ENCODE measurements around the gene ZNF491. TPM values are rescaled to one million over a fixed set of nuclear protein-coding genes. Genes with fewer than 3 reads are reported as not detected.

ZNF491 gene
- total RNA-seq, 2 donors from 2014 or later, result 1.0 to 2.6 TPM

DNA sequence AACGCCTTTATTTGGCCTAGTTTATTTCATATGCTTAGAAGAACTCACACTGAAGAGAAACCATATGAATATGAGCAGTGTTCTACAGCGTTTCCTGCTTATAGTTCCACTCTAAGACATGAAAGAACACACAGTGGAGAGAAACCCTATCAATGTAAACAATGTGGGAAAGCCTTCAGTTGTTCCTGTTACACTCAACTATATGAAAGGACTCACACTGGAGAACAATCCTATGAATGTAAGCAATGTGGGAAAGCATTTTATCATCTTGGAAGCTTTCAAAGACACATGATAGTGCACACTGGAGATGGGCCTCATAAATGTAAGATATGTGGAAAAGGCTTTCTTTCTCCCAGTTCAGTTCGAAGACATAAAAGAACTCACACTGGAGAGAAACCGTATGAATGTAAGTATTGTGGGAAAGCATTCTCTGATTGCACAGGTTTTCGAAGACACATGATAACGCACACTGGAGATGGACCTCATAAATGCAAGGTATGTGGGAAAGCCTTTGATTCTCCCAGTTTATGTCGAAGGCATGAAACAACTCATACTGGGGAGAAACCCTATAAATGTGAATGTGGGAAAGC lies 17.8 kb upstream of the ZNF491 start:
- peaks cover 0 to 60% (median 0%) of the 10 kb centered on the region in 3 donors for H3K9me3 ChIP-seq
- H3K36me3 ChIP-seq (replicated peaks in 1 of 2; ENCODE audit: insufficient read depth in 1 of 2, low read depth in 2 of 2), result peaks cover 35 to 37% of the 10 kb centered on the region in 2 donors
- WGBS, 2 donors, result 95 to 98% methylated on average over 7 of the region's 7 CpGs
- H3K27ac ChIP-seq, result no peak overlapping the region
- intact Hi-C loops (cut with DNase I), result loop anchor here (10.0 kb wide), 1 partner anchor 214 kb away; no protein-coding TSS in a partner anchor
- no peaks in the 10 kb centered on the region for H3K27me3 ChIP-seq
- no peak overlapping the region for H3K4me3 ChIP-seq
- ATAC-seq (no peak), DNase-seq (no peak)
- H3K4me1 ChIP-seq, result no peaks in the 10 kb centered on the region
- TF ChIP-seq, protein P1, sequence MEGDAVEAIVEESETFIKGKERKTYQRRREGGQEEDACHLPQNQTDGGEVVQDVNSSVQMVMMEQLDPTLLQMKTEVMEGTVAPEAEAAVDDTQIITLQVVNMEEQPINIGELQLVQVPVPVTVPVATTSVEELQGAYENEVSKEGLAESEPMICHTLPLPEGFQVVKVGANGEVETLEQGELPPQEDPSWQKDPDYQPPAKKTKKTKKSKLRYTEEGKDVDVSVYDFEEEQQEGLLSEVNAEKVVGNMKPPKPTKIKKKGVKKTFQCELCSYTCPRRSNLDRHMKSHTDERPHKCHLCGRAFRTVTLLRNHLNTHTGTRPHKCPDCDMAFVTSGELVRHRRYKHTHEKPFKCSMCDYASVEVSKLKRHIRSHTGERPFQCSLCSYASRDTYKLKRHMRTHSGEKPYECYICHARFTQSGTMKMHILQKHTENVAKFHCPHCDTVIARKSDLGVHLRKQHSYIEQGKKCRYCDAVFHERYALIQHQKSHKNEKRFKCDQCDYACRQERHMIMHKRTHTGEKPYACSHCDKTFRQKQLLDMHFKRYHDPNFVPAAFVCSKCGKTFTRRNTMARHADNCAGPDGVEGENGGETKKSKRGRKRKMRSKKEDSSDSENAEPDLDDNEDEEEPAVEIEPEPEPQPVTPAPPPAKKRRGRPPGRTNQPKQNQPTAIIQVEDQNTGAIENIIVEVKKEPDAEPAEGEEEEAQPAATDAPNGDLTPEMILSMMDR (IDR thresholded peaks at IDR 0.05), result no peak
- TF ChIP-seq POLR2A (IDR thresholded peaks at IDR 0.05), result no peak

DNA sequence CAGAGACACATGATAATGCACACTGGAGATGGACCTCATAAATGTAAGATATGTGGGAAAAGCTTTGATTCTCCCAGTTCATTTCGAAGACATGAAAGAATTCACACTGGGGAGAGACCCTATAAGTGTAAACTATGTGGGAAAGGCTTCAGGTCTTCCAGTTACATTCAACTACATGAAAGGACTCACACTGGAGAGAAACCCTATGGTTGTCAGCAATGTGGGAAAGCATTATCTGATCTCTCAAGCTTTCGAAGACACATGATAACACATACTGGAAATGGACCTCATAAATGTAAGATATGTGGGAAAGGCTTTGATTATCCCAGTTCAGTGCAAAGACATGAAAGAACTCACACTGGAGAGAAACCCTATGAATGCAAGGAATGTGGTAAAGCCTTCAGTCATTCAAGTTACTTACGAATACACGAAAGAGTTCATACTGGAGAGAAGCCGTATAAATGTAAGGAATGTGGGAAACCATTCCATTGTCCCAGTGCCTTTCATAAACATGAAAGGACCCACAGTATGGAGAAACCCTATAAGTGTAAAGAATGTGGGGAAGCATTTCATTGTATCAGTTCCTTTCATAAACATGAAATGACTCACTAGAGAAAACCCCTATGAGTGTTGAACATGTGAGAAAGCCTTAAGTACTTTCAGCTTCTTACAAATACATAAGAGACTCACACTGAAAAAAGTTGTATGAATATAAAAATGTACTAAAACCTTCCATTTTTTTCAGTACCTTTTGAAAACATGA lies 16.8 kb upstream of the ZNF491 start:
- DNase-seq, result no peak
- Histone ChIP-seq H3K27ac (no peak overlapping the region), H3K36me3 (replicated peaks in 1 of 2; ENCODE audit: insufficient read depth in 1 of 2, low read depth in 2 of 2) (peaks cover 35 to 37% of the 10 kb centered on the region in 2 donors), H3K9me3 (peaks cover 0 to 70% (median 0%) of the 10 kb centered on the region in 3 donors), H3K4me3 (no peak overlapping the region), H3K27me3 (no peaks in the 10 kb centered on the region), H3K4me1 (no peaks in the 10 kb centered on the region)
- ATAC-seq, result no peak
- intact Hi-C loops (cut with DNase I), result loop anchor here (10.0 kb wide), 1 partner anchor 213 kb away; no protein-coding TSS in a partner anchor
- no peak for TF ChIP-seq POLR2A (IDR thresholded peaks at IDR 0.05)
- TF ChIP-seq, protein P1 (IDR thresholded peaks at IDR 0.05), result no peak
- WGBS, 2 donors, result 94 to 95% methylated on average over 5 of the region's 5 CpGs

DNA sequence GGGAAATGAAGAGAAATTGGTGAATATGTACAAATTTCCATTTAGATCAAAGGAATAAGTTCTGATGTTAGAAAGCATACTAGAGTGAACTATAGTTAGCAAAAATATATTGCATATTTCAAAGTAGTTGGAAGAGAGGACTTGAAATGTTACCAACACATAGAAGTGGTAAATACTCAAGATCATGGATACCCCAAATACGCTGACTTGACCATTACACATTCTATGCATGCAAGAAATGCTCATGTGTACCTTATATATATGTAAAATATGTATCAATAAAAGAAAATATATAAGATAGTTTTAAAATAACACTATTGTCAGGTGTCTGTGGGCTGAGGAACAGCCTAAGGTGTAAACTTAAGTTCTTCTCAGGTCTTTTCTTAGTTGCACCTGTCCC lies 14.6 kb upstream of the ZNF491 start:
- no peak overlapping the region for H3K27ac ChIP-seq
- WGBS, 2 donors, result 96 to 100% methylated on average over 1 of the region's 1 CpG
- H3K36me3 ChIP-seq (replicated peaks in 1 of 2; ENCODE audit: insufficient read depth in 1 of 2, low read depth in 2 of 2), result peaks cover 24 to 30% of the 10 kb centered on the region in 2 donors
- intact Hi-C loops (cut with DNase I), result loop anchor here (10.0 kb wide), 1 partner anchor 211 kb away; no protein-coding TSS in a partner anchor
- ATAC-seq, result no peak
- no peak overlapping the region for H3K4me3 ChIP-seq
- TF ChIP-seq POLR2A (IDR thresholded peaks at IDR 0.05), result no peak
- TF ChIP-seq, protein P1 (IDR thresholded peaks at IDR 0.05), result no peak
- H3K27me3 ChIP-seq, result no peaks in the 10 kb centered on the region
- no peaks in the 10 kb centered on the region for H3K4me1 ChIP-seq
- no peak for DNase-seq
- peaks cover 0 to 84% (median 0%) of the 10 kb centered on the region in 3 donors for H3K9me3 ChIP-seq

DNA sequence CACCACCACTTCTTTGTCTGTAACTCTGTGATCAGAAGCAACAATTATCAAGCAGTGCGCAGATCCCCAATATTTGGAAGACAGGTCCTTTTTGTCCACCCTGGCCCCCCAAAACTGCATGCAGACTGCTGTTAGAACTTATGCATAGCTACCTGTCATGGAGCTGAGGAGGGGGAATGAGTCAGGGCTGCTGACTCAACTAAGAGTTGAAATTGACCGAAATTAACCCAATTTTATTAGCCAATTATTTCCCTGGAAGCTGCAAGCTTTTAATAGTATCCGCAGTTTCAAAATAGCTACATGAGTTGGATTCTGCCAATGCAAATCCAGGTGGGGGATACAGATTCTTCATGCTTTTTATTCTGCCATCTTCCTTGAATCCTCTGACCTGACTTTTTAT lies 14.0 kb upstream of the ZNF491 start:
- intact Hi-C loops (cut with DNase I), result loop anchor here (10.0 kb wide), 1 partner anchor 210 kb away; no protein-coding TSS in a partner anchor
- no peaks in the 10 kb centered on the region for H3K4me1 ChIP-seq
- WGBS, 2 donors, result 96% methylated on average over 3 of the region's 3 CpGs
- no peak for TF ChIP-seq POLR2A (IDR thresholded peaks at IDR 0.05)
- TF ChIP-seq, protein P1 (IDR thresholded peaks at IDR 0.05), result no peak
- H3K4me3 ChIP-seq, result no peak overlapping the region
- no peak overlapping the region for H3K27ac ChIP-seq
- peaks cover 23 to 24% of the 10 kb centered on the region in 2 donors for H3K36me3 ChIP-seq (replicated peaks in 1 of 2; ENCODE audit: insufficient read depth in 1 of 2, low read depth in 2 of 2)
- no peaks in the 10 kb centered on the region for H3K27me3 ChIP-seq
- peaks cover 0 to 83% (median 0%) of the 10 kb centered on the region in 3 donors for H3K9me3 ChIP-seq
- ATAC-seq (no peak), DNase-seq (no peak)
